ENCODE data around the gene CXCR2.
"Not testable (repeated sequence)": the region's sequence is repeated elsewhere in the genome, so short reads cannot be mapped to it uniquely, and the experiment has no call there.

Gene CXCR2

GRCh38 chr2:218125626-218126080 is at the start of gene CXCR2:
CXCR2 (plus strand) TSS chr2:218126028; CDS start chr2:218134802, 8,774 bp downstream.
- no peak for DNase-seq (ENCODE audit: low spot score)

GRCh38 chr2:218077464-218078216 is 48.2 kb upstream of the CXCR2 start:
- no peak for DNase-seq (ENCODE audit: low spot score)

- DNase-seq (ENCODE audit: low spot score) = no peak
Observed at GRCh38 chr2:218079943-218080913, 45.6 kb upstream of the CXCR2 start.

GRCh38 chr2:218081063-218081462 is 44.8 kb upstream of the CXCR2 start:
- DNase-seq (ENCODE audit: low spot score) = no peak

GRCh38 chr2:218081695-218082094 is 44.1 kb upstream of the CXCR2 start:
- DNase-seq (ENCODE audit: low spot score) = peak; percentile 75

GRCh38 chr2:218082586-218083351 is 43.1 kb upstream of the CXCR2 start:
- DNase-seq (ENCODE audit: low spot score) = no peak

GRCh38 chr2:218083352-218083676 is 42.5 kb upstream of the CXCR2 start:
- DNase-seq (ENCODE audit: low spot score) = no peak

- DNase-seq (ENCODE audit: low spot score) = no peak
Observed at GRCh38 chr2:218086478-218086877, 39.4 kb upstream of the CXCR2 start.

- DNase-seq (ENCODE audit: low spot score) = no peak
Observed at GRCh38 chr2:218089259-218089658, 36.6 kb upstream of the CXCR2 start.

GRCh38 chr2:218091746-218092145 is 34.1 kb upstream of the CXCR2 start:
- DNase-seq (ENCODE audit: low spot score) = no peak

GRCh38 chr2:218093879-218094278 is 31.9 kb upstream of the CXCR2 start:
- no peak for DNase-seq (ENCODE audit: low spot score)

GRCh38 chr2:218095853-218096252 is 30.0 kb upstream of the CXCR2 start:
- DNase-seq (ENCODE audit: low spot score) = no peak

GRCh38 chr2:218097975-218098374 is 27.9 kb upstream of the CXCR2 start:
- no peak for DNase-seq (ENCODE audit: low spot score)

- DNase-seq (ENCODE audit: low spot score) = not testable (repeated sequence)
Observed at GRCh38 chr2:218108834-218109233, 17.0 kb upstream of the CXCR2 start.

- not testable (repeated sequence) for DNase-seq (ENCODE audit: low spot score)
Observed at GRCh38 chr2:218121789-218122188, 4.0 kb upstream of the CXCR2 start.

GRCh38 chr2:218122286-218122685 is 3.5 kb upstream of the CXCR2 start:
- not testable (repeated sequence) for DNase-seq (ENCODE audit: low spot score)

GRCh38 chr2:218123986-218124385 is 1.8 kb upstream of the CXCR2 start:
- no peak for DNase-seq (ENCODE audit: low spot score)

GRCh38 chr2:218125095-218125494 is 733 bp upstream of the CXCR2 start:
- no peak for DNase-seq (ENCODE audit: low spot score)

- no peak for DNase-seq (ENCODE audit: low spot score)
Observed at GRCh38 chr2:218127929-218128455, 2.2 kb downstream of the CXCR2 start.

- no peak for DNase-seq (ENCODE audit: low spot score)
Observed at GRCh38 chr2:218128781-218129457, 3.1 kb downstream of the CXCR2 start.

GRCh38 chr2:218129458-218130135 is 3.8 kb downstream of the CXCR2 start:
- DNase-seq (ENCODE audit: low spot score) = no peak

Data from hepatic stellate cell (primary cell).